ENCODE data around the gene EVX2. TPM values are rescaled to one million over a fixed set of nuclear protein-coding genes. Genes with fewer than 3 reads are reported as not detected.
A peak's percentile ranks its signal among the peaks of the same experiment; 100 is the strongest.

The EVX2 gene
- total and polyA plus RNA-seq, 2 of the 13 experiments (the other 11 are each of a cell fraction or from before 2014, with no cell fraction given), result not detected

GRCh38 chr2:176088048-176088936, 4.5 kb upstream of the EVX2 start (continued):
- TF ChIP-seq SNAPC4 (CRISPR knock-in tag; IDR thresholded peaks at IDR 0.05) (no peak), ZFX (CRISPR knock-in tag; IDR thresholded peaks at IDR 0.05; ENCODE audit: low read depth) (peak; percentile 53; the same call in 1 of the 2 replicates), TSC22D2 (CRISPR knock-in tag; IDR thresholded peaks at IDR 0.05; ENCODE audit: borderline replicate concordance) (0 out of 2 replicates have a peak, but pooled peaks have one; percentile 25), FOXA3 (CRISPR knock-in tag; IDR thresholded peaks at IDR 0.05) (peak; percentile 21; the same call in 1 of the 2 replicates), ZNF550 (CRISPR knock-in tag; IDR thresholded peaks at IDR 0.05; ENCODE audit: borderline replicate concordance) (no peak), SMYD3 (CRISPR knock-in tag; IDR thresholded peaks at IDR 0.05) (no peak), NFKB2 (CRISPR knock-in tag; IDR thresholded peaks at IDR 0.05; ENCODE audit: borderline replicate concordance) (peak; percentile 78), ZBTB38 (CRISPR knock-in tag; IDR thresholded peaks at IDR 0.05) (peak; percentile 59; the same call in 1 of the 2 replicates), THAP7 (CRISPR knock-in tag; IDR thresholded peaks at IDR 0.05) (peak; percentile 79; the same call in 1 of the 2 replicates), ZNF432 (CRISPR knock-in tag; IDR thresholded peaks at IDR 0.05; ENCODE audit: borderline replicate concordance) (no peak), ZNF672 (CRISPR knock-in tag; IDR thresholded peaks at IDR 0.05) (no peak), CTCF (CRISPR knock-in tag; IDR thresholded peaks at IDR 0.05) (peak; percentile 96), ZNF780A (CRISPR knock-in tag; IDR thresholded peaks at IDR 0.05) (no peak), ZNF280B (CRISPR knock-in tag; IDR thresholded peaks at IDR 0.05; ENCODE audit: borderline replicate concordance) (peak; percentile 81; the same call in 1 of the 2 replicates), XRCC5 (optimal IDR thresholded peaks at IDR 0.05; ENCODE audit: low read length) (peak; percentile 89), MAX (IDR thresholded peaks at IDR 0.05) (peak; percentile 50), ZNF878 (CRISPR knock-in tag; IDR thresholded peaks at IDR 0.05) (peak; percentile 48; the same call in 1 of the 2 replicates), ZNF235 (CRISPR knock-in tag; IDR thresholded peaks at IDR 0.05; ENCODE audit: borderline replicate concordance) (0 out of 2 replicates have a peak, but pooled peaks have one; percentile 42), SRSF1 (optimal IDR thresholded peaks at IDR 0.05; ENCODE audit: low read depth, low read length) (no peak)

Data from HepG2 (cell line).